ENCODE results near the gene HOXD10. TPM values are rescaled to one million over a fixed set of nuclear protein-coding genes. Genes with fewer than 3 reads are reported as not detected.
A peak's percentile ranks its signal among the peaks of the same experiment; 100 is the strongest.

The HOXD10 gene
- total and polyA plus RNA-seq, 4 donors = 0.92 to 15.5 (median 0.98) TPM; not detected in 1

DNA sequence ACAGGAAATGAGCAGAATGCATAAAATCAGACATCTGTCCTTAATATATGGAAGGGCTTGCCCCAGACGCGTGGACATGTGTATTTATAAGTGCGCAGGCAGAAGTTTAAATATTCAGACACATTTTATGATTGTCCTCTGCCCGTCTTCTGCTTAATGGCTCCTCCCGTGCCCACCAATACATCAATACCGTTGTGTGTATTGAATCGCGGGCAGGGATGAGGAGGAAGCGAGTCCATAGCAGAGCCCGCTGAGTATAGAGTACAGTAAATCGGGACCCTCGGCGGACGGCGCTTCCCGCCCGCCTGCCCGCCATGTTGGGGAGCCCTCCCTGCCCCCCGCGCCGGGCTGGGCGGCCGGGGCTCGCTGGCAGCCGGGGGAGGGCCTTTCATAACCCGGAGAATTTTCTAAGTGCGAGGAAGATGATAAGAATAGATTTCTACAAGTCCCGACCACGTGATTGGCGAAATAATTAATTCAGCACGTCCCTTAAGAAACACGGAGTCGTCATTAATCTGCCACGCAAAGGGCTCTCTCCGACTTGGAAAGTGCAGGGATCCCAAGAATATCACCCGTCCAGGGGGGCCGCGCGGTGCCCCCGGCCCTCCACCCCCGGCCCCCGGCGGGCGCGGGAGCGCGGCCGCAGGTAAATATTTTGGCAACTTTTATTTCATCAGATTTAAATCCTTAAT, 40.4 kb downstream of the HOXD10 start, which contains the start of gene HOXD3:
Gene HOXD3, plus strand, starts transcription at position 501 of the 692 bp plus-strand sequence. CDS start 11,808 bp downstream, outside the sequence.
- WGBS (ENCODE audit: insufficient coverage) = 4% methylated on average over 29 of the region's 48 CpGs
- peaks cover 62% of the 10 kb centered on the region for H3K4me1 ChIP-seq (ENCODE audit: control insufficient read depth, insufficient read depth, low read length)
- peak within 1 kb of the TSS; percentile 30 for H3K4me3 ChIP-seq (ENCODE audit: low read depth, low read length)
- H3K27ac ChIP-seq (ENCODE audit: low read depth, low read length) = peak within 1 kb of the TSS; percentile 73
- H3K27me3 ChIP-seq (ENCODE audit: control insufficient read depth, insufficient read depth, low read length) = peaks cover 29% of the 10 kb centered on the region
- DNase-seq (ENCODE audit: low read depth in 4 of 6, low spot score in 6 of 6) = peak in 1 of 6 donors; percentile 82
- peaks cover 48% of the 10 kb centered on the region for H3K36me3 ChIP-seq (ENCODE audit: control insufficient read depth, insufficient read depth, low read length)
- H3K9me3 ChIP-seq (ENCODE audit: control insufficient read depth, insufficient read depth, low read length) = no peaks in the 10 kb centered on the region

DNA sequence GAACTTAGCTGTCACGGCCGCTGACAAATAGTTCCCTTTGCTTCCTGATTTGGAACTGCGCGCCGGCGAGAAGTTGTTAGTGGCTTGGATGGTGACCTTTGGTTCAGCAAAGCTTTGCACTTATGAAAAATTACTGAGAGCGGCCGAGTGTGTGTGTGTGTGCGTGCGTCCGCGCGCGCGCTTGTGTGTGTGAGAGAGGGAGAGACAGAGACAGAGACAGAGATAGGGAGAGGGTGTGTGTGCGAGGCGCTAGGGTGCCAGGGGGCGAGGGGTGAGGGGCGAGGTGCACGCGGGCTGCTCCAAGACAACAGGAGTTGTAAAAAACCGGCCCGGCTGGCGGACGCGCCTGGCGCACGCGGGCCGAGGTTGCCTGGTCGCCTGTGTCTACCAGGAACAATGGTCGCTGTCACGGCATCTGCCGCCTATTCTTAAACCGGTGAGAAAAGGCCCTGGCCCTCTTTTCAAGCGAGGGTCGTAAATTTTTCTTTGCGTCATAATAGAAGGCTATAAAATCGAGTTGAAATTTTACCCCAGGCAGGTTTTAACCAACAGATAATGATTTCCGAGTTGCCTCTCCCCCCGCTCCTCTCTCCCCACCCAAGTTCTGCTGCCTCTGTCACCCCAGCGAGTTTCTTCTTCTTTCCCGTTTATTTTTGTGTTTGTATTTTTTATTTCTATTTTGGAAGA, 41.1 kb downstream of the HOXD10 start:
- H3K27me3 ChIP-seq (ENCODE audit: control insufficient read depth, insufficient read depth, low read length) = peaks cover 35% of the 10 kb centered on the region
- H3K9me3 ChIP-seq (ENCODE audit: control insufficient read depth, insufficient read depth, low read length) = no peaks in the 10 kb centered on the region
- peak in 2 of 6 donors; percentile 58 to 90 for DNase-seq (ENCODE audit: low read depth in 4 of 6, low spot score in 6 of 6)
- H3K36me3 ChIP-seq (ENCODE audit: control insufficient read depth, insufficient read depth, low read length) = peaks cover 41% of the 10 kb centered on the region
- H3K4me3 ChIP-seq (ENCODE audit: low read depth, low read length) = peak overlapping the region; percentile 30
- WGBS (ENCODE audit: insufficient coverage) = 4% methylated on average over 34 of the region's 43 CpGs
- peaks cover 65% of the 10 kb centered on the region for H3K4me1 ChIP-seq (ENCODE audit: control insufficient read depth, insufficient read depth, low read length)
- peak overlapping the region; percentile 73 for H3K27ac ChIP-seq (ENCODE audit: low read depth, low read length)

DNA sequence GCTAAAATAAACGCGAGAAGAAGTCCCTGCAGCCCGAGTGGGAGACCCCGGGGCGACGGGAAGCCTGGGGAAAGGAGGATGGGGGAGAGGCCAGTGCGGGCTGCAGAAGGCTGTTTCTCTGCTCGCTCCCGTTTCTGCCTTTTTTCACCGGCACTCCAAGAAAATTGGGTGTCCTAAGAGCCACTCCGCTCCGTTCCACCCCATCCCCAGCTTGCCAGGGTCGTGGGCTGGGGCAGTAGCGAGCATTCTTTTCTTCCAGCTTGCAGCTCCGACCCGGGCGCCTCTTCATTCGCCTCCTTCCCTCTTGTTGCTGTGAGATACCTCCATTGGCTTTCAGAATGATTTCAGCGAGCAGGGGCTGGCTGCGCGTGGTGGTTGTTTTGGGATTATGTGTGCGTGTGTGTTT, 41.6 kb downstream of the HOXD10 start:
- peaks cover 38% of the 10 kb centered on the region for H3K27me3 ChIP-seq (ENCODE audit: control insufficient read depth, insufficient read depth, low read length)
- no peaks in the 10 kb centered on the region for H3K9me3 ChIP-seq (ENCODE audit: control insufficient read depth, insufficient read depth, low read length)
- H3K4me1 ChIP-seq (ENCODE audit: control insufficient read depth, insufficient read depth, low read length) = peaks cover 68% of the 10 kb centered on the region
- H3K27ac ChIP-seq (ENCODE audit: low read depth, low read length) = peak overlapping the region; percentile 73
- H3K36me3 ChIP-seq (ENCODE audit: control insufficient read depth, insufficient read depth, low read length) = peaks cover 39% of the 10 kb centered on the region
- WGBS (ENCODE audit: insufficient coverage) = 12% methylated on average over 14 of the region's 22 CpGs
- peak in 2 of 6 donors; percentile 66 to 88 for DNase-seq (ENCODE audit: low read depth in 4 of 6, low spot score in 6 of 6)
- peak overlapping the region; percentile 30 for H3K4me3 ChIP-seq (ENCODE audit: low read depth, low read length)

DNA sequence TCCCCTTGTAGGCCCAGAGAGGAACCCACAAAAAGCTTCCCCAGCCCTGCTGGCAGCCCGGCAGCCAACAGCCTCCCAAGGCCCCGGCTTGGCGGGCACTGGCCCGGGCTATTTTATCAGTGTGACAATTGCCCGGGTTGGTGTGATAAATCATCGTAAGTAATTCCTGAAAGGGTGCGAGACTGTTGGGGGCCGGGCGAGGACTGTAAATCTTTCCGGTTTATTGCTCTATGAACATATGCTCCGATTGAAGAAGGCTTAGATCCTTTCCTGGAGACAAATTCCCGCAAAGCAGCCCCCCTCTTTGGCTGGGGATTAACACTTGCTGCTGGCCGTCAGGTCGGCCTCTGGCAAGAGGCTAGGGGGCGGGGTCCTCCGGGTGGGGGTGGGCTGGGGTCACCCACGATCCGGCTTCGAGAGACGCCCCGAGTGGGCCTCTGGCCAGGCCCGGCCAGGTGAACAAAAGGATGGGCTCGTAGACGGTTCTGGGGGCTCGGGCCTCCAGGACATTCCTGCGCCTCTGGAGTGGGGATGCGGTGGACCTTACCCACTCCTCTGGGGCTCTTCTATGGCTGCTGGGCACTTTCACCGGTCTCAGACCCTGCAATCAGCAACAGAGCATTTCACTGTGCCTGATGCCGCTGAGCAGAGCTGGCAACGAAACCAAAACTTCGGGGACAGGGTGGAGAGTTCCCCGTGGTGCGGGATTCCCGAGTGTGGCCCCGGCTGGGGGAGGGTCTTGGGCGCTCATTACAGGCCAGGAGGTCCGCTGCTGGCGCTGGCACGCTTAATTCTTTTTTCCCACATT, 42.5 kb downstream of the HOXD10 start:
- H3K27ac ChIP-seq (ENCODE audit: low read depth, low read length) = peak overlapping the region; percentile 89
- WGBS (ENCODE audit: insufficient coverage) = 18% methylated on average over 26 of the region's 39 CpGs
- peak in 2 of 6 donors; percentile 59 to 87 for DNase-seq (ENCODE audit: low read depth in 4 of 6, low spot score in 6 of 6)
- peaks cover 44% of the 10 kb centered on the region for H3K27me3 ChIP-seq (ENCODE audit: control insufficient read depth, insufficient read depth, low read length)
- H3K9me3 ChIP-seq (ENCODE audit: control insufficient read depth, insufficient read depth, low read length) = no peaks in the 10 kb centered on the region
- H3K36me3 ChIP-seq (ENCODE audit: control insufficient read depth, insufficient read depth, low read length) = peaks cover 39% of the 10 kb centered on the region
- H3K4me3 ChIP-seq (ENCODE audit: low read depth, low read length) = no peak overlapping the region
- peaks cover 75% of the 10 kb centered on the region for H3K4me1 ChIP-seq (ENCODE audit: control insufficient read depth, insufficient read depth, low read length)

DNA sequence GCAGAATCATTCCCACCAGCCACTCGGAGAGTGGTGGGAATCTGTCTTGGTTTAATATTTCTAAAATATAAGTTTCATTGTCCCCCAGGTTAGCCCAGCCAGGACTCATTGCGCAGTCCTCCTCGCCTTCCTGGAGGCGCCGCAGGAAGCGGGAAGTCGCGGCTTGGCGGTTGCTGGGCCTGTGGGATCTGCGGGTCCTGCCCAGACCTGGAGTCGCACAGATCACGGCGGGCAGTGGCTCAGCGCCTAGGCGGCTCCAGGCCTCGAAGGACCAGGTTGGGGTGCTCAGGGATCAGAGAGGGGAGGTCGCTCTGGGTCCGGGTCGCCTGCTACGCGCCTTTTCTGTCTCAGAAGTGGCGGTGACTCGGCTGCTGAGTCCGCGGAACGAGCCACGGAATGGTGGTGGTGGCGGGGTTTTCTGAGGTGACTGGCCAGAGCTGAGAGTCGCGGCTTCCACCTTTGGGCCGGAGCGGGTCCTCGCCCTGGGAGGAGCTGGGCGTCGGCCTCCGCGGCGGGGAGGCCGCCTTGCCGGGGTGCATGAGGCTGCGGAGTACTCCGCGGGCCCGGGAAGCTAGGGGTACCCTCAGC, 43.2 kb downstream of the HOXD10 start:
- H3K27me3 ChIP-seq (ENCODE audit: control insufficient read depth, insufficient read depth, low read length) = peaks cover 51% of the 10 kb centered on the region
- 31% methylated on average over 43 of the region's 44 CpGs for WGBS (ENCODE audit: insufficient coverage)
- peak overlapping the region; percentile 31 for H3K4me3 ChIP-seq (ENCODE audit: low read depth, low read length)
- peaks cover 80% of the 10 kb centered on the region for H3K4me1 ChIP-seq (ENCODE audit: control insufficient read depth, insufficient read depth, low read length)
- H3K9me3 ChIP-seq (ENCODE audit: control insufficient read depth, insufficient read depth, low read length) = no peaks in the 10 kb centered on the region
- peak overlapping the region; percentile 89 for H3K27ac ChIP-seq (ENCODE audit: low read depth, low read length)
- H3K36me3 ChIP-seq (ENCODE audit: control insufficient read depth, insufficient read depth, low read length) = peaks cover 42% of the 10 kb centered on the region
- DNase-seq (ENCODE audit: low read depth in 4 of 6, low spot score in 6 of 6) = peak in 2 of 6 donors; percentile 38 to 62

DNA sequence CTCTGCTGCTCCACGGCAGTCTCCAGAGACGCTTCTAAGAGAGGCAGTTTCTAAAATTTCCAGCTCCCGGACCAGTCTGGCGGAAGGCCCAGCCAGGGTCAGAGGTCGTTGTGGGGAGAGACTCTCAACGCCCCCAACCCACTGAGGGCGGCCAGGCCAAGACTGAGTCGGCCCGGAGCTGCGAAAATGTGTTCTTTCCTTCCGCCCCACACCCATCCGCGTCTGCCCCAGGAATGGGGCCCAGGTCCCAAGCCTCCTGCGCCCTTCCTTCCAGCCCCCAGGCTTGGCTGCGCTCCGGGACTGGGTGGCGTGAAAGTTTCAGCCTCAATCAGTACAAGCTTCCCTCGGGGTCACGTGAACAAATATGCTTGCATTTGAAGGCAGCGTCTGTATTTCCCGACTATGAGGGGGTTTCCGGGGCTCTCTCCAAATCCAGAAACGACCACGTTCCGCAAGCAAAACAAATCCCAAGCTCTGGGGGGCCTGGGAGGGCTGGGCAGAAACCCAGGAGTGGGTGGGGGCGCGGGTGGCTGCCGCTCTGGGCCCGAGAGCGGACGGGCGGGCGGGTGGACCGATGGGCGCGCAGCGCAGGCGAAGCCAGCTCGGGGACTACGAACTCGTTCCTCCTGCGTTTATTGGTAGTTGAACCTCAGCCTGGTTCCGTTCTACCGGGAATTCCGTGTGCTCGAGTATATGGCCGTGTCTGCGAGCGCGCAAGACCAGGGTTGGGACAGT, 43.8 kb downstream of the HOXD10 start:
- Histone ChIP-seq H3K9me3 (ENCODE audit: control insufficient read depth, insufficient read depth, low read length) (no peaks in the 10 kb centered on the region), H3K27ac (ENCODE audit: low read depth, low read length) (peak overlapping the region; percentile 89), H3K4me3 (ENCODE audit: low read depth, low read length) (peak overlapping the region; percentile 31), H3K27me3 (ENCODE audit: control insufficient read depth, insufficient read depth, low read length) (peaks cover 57% of the 10 kb centered on the region), H3K36me3 (ENCODE audit: control insufficient read depth, insufficient read depth, low read length) (peaks cover 45% of the 10 kb centered on the region), H3K4me1 (ENCODE audit: control insufficient read depth, insufficient read depth, low read length) (peaks cover 85% of the 10 kb centered on the region)
- WGBS (ENCODE audit: insufficient coverage) = 23% methylated on average over 44 of the region's 50 CpGs
- DNase-seq (ENCODE audit: low read depth in 4 of 6, low spot score in 6 of 6) = peak in 2 of 6 donors; percentile 70 to 84

DNA sequence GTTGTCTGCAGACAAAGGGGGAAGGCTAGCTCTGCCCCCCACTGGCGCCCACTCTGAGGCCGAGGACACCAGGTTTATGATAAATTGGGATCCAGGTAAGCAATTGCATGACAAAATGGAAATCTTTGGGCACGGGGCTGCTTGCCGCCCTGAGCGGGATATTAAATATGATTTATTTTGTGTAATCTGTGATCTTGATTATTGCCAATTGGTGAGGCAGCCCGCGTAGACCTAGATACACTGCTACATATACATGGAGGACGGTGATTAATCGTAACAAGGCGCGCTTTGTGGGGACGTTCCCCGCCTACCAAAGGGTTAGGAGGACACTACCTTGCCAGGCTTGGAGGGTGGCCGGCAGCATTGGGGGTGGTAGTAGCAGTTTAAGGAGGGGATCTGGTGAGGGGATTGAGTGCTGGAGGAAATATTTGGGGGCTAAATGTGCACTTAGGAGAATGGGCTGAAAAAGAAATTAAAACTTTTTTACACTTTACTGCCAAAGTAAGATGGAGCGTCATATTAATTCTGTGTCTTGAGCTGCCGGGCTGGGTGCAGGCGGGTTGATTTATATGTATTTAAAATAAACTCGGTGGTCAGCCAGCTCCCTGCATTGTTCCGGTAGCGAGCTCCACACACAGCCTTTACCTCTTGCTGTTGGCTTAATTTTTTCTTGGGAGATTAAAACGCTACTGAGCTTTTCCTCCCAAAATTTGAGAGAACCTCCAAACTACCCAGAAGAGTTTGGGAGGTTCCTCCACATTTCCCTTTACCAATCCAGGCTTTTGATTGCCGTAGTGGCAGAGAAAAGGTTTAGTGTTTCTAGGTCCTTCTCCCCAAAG, 44.6 kb downstream of the HOXD10 start:
- peaks cover 43% of the 10 kb centered on the region for H3K36me3 ChIP-seq (ENCODE audit: control insufficient read depth, insufficient read depth, low read length)
- 45% methylated on average over 12 of the region's 22 CpGs for WGBS (ENCODE audit: insufficient coverage)
- no peaks in the 10 kb centered on the region for H3K9me3 ChIP-seq (ENCODE audit: control insufficient read depth, insufficient read depth, low read length)
- peaks cover 84% of the 10 kb centered on the region for H3K4me1 ChIP-seq (ENCODE audit: control insufficient read depth, insufficient read depth, low read length)
- peak in 1 of 6 donors; percentile 80 for DNase-seq (ENCODE audit: low read depth in 4 of 6, low spot score in 6 of 6)
- peak overlapping the region; percentile 31 for H3K4me3 ChIP-seq (ENCODE audit: low read depth, low read length)
- H3K27ac ChIP-seq (ENCODE audit: low read depth, low read length) = peak overlapping the region; percentile 89
- H3K27me3 ChIP-seq (ENCODE audit: control insufficient read depth, insufficient read depth, low read length) = peaks cover 57% of the 10 kb centered on the region

DNA sequence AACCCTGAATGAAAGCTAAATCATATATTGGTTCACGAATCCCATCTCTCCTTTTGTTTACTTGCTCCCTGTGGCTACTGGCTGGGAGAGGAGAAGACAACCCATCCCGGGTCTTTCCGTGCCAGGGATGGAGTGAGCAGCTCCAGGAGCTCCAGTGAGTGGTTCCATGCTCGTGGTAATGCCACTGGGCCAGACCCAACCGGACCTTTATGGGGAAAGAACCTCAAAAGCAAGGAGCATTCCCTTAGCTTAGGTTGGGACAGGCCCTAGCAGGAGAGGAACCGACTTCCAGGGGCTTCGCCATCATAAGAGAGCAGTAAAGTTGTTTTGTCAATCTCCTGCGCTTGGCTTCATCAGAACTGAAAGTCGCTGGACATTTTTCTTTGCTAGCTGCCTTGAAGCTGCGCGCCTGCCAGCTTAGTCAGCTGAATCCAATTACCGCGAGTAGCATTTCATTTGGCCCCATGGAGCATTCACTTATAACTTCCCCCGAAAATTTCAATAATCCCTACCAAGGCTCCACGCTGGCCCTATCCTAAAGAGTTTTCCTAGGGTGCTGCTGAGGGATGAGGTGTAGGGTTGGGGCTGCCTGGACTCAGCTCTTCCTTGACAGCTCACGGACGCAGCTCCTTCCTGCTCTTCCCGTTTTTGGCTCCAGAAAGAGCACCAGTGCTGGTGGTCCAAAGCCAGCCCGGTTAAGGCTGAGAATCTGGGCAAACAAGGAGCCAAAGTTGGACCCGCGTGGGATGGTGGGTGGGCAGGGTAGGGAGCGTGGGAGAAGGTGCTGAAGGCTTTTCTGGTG, 45.4 kb downstream of the HOXD10 start:
- H3K4me1 ChIP-seq (ENCODE audit: control insufficient read depth, insufficient read depth, low read length) = peaks cover 78% of the 10 kb centered on the region
- no peaks in the 10 kb centered on the region for H3K9me3 ChIP-seq (ENCODE audit: control insufficient read depth, insufficient read depth, low read length)
- WGBS (ENCODE audit: insufficient coverage) = 21% methylated on average over 10 of the region's 22 CpGs
- peaks cover 40% of the 10 kb centered on the region for H3K36me3 ChIP-seq (ENCODE audit: control insufficient read depth, insufficient read depth, low read length)
- peaks cover 52% of the 10 kb centered on the region for H3K27me3 ChIP-seq (ENCODE audit: control insufficient read depth, insufficient read depth, low read length)
- DNase-seq (ENCODE audit: low read depth in 4 of 6, low spot score in 6 of 6) = peak in 2 of 6 donors; percentile 68 to 91
- H3K4me3 ChIP-seq (ENCODE audit: low read depth, low read length) = peak overlapping the region; percentile 7
- peak overlapping the region; percentile 89 for H3K27ac ChIP-seq (ENCODE audit: low read depth, low read length)
